WTC11 (cell line): ENCODE data around the gene TBC1D17. TPM values are rescaled to one million over a fixed set of nuclear protein-coding genes. Genes with fewer than 3 reads are reported as not detected.

ENCODE experiments used
- ATAC-seq: fragments of 200-7000 bp; cut with Tn5 transposase; 2 replicates; pipeline ENCODE4 v1.10.0; 2021; ENCODE audit warnings: mild to moderate bottlenecking, moderate library complexity
- CTCF ChIA-PET: fragments of 300-600 bp; sonication (Branson Sonifier 250); formaldehyde crosslinking; loops from one replicate; lab custom pipeline; 2021; ENCODE audit warnings: antibody characterized with exemption; lab: Charles Lee
- POLR2A ChIA-PET: fragments of 350-600 bp; sonication (Branson Sonifier 250); formaldehyde crosslinking; loops from one replicate; lab custom pipeline; 2021; ENCODE audit warnings: antibody characterized with exemption; lab: Charles Lee
- DNase-seq: peaks from one replicate; pipeline ENCODE4 v3.0.0; 2021; ENCODE audit warnings: low spot score
- H3K27ac Mint-ChIP-seq: 2 replicates; pipeline ENCODE4 v1.8.0; 2021; ENCODE audit warnings: mixed read lengths
- H3K27me3 Mint-ChIP-seq: 2 replicates; pipeline ENCODE4 v1.8.0; 2021; ENCODE audit warnings: low read depth, mild to moderate bottlenecking, moderate library complexity, mixed read lengths
- H3K36me3 Mint-ChIP-seq: 2 replicates; pipeline ENCODE4 v1.8.0; 2021; ENCODE audit warnings: mixed read lengths
- H3K4me1 Mint-ChIP-seq: 2 replicates; pipeline ENCODE4 v1.8.0; 2022; ENCODE audit warnings: mixed read lengths
- H3K4me3 Mint-ChIP-seq: 2 replicates; pipeline ENCODE4 v1.8.0; 2021; ENCODE audit warnings: mild to moderate bottlenecking, moderate library complexity, mixed read lengths
- H3K9me3 Mint-ChIP-seq: 2 replicates; pipeline ENCODE4 v1.8.0; 2021; ENCODE audit warnings: mixed read lengths
- ATF2 ChIP-seq: sonication (generic); formaldehyde crosslinking; IDR thresholded peaks from 2 replicates; pipeline ENCODE4 v1.8.1; 2022; ENCODE audit warnings: low read depth, missing genetic modification reagents, borderline replicate concordance
- E2F4 ChIP-seq: sonication (generic); formaldehyde crosslinking; IDR thresholded peaks from 2 replicates; pipeline ENCODE4 v1.8.1; 2022; ENCODE audit warnings: low read depth, mild to moderate bottlenecking, moderate library complexity, missing genetic modification reagents, borderline replicate concordance
- FOXK1 ChIP-seq: sonication (generic); formaldehyde crosslinking; IDR thresholded peaks from 2 replicates; pipeline ENCODE4 v1.8.0; 2022; ENCODE audit warnings: mild to moderate bottlenecking, moderate library complexity, missing genetic modification reagents
- GABPB1 ChIP-seq: sonication (generic); formaldehyde crosslinking; IDR thresholded peaks from 2 replicates; pipeline ENCODE4 v1.8.1; 2023; ENCODE audit warnings: mild to moderate bottlenecking, missing genetic modification reagents
- NR1H2 ChIP-seq: sonication (generic); formaldehyde crosslinking; IDR thresholded peaks from 2 replicates; pipeline ENCODE4 v1.9.0; 2021; ENCODE audit warnings: mild to moderate bottlenecking, moderate library complexity, missing genetic modification reagents
- OVOL2 ChIP-seq: fragments of 250-450 bp; sonication (Bioruptor Pico); IDR thresholded peaks from 2 replicates; pipeline ENCODE4 v1.9.0; 2021; ENCODE audit warnings: mild to moderate bottlenecking, borderline replicate concordance
- RORB ChIP-seq: fragments of 250-450 bp; sonication (Bioruptor Pico); IDR thresholded peaks from 2 replicates; pipeline ENCODE4 v1.9.0; 2021; ENCODE audit warnings: mild to moderate bottlenecking
- SOX15 ChIP-seq: fragments of 250-450 bp; sonication (Bioruptor Pico); IDR thresholded peaks from 2 replicates; pipeline ENCODE4 v1.9.0; 2021; ENCODE audit warnings: mild to moderate bottlenecking
- STAT6 ChIP-seq: sonication (generic); formaldehyde crosslinking; conservative IDR thresholded peaks from 2 replicates; pipeline ENCODE4 v1.8.1; 2023; ENCODE audit warnings: mild to moderate bottlenecking, low read depth, missing genetic modification reagents, moderate library complexity
- TCF7 ChIP-seq: sonication (generic); formaldehyde crosslinking; IDR thresholded peaks from 2 replicates; pipeline ENCODE4 v1.8.0; 2022; ENCODE audit warnings: mild to moderate bottlenecking, low read depth, missing genetic modification reagents, moderate library complexity
- TEAD1 ChIP-seq: sonication (generic); formaldehyde crosslinking; IDR thresholded peaks from 2 replicates; pipeline ENCODE4 v1.8.0; 2022; ENCODE audit warnings: mild to moderate bottlenecking, missing genetic modification reagents
- ZNF232 ChIP-seq: sonication (generic); formaldehyde crosslinking; IDR thresholded peaks from 2 replicates; pipeline ENCODE4 v1.8.0; 2022; ENCODE audit warnings: mild to moderate bottlenecking, missing genetic modification reagents
- ZNF532 ChIP-seq: fragments of 250-450 bp; sonication (Bioruptor Pico); IDR thresholded peaks from 2 replicates; pipeline ENCODE4 v1.9.0; 2021; ENCODE audit warnings: mild to moderate bottlenecking, borderline replicate concordance
- ZNF671 ChIP-seq: fragments of 250-450 bp; sonication (Bioruptor Pico); IDR thresholded peaks from 2 replicates; pipeline ENCODE4 v1.8.0; 2021; ENCODE audit warnings: mild to moderate bottlenecking
- ZSCAN18 ChIP-seq: fragments of 250-450 bp; sonication (Bioruptor Pico); IDR thresholded peaks from 2 replicates; pipeline ENCODE4 v2.1.2; 2022; ENCODE audit warnings: mild to moderate bottlenecking, moderate library complexity
- total RNA-seq: library from RNA; stranded (reverse); gene quantifications from 3 replicates; pipeline ENCODE4 v1.2.3, GENCODE V29; 2021
- TF ChIP-seq, protein P1 (sequence below): sonication (generic); formaldehyde crosslinking; IDR thresholded peaks from 2 replicates; pipeline ENCODE4 v1.8.1; 2023; ENCODE audit warnings: mild to moderate bottlenecking, missing genetic modification reagents, borderline replicate concordance
- TF ChIP-seq, protein P2 (sequence below): sonication (generic); formaldehyde crosslinking; IDR thresholded peaks from 2 replicates; pipeline ENCODE4 v1.8.0; 2022; ENCODE audit warnings: mild to moderate bottlenecking, missing genetic modification reagents

The TBC1D17 gene
- total RNA-seq, 1 experiment from 2014 or later = 52.8 TPM

DNA sequence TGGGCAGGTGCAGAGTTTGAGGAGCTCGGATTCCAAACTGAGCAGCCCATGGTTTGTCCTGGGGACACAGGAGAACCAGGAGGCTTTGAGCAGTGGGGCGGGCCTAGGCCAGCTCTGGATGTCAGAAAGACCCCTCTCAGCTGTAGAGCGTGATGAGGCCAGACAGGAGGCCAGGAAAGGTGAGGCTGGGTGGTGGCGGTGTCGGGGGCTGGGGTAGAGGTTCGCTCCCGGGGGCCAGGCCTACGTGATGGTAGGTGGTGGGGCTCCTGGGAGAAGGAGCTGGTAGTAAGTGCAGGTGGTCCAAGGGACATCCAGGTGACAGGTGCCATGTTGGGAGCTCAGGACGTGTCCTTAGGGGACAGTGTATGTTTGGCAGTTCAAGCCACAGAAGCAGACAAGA lies 40.1 kb upstream of the TBC1D17 start:
- Mint-ChIP-seq H3K9me3 (no peaks in the 10 kb centered on the region), H3K27ac (0 out of 2 replicates have a peak overlapping the region, but pooled peaks have one; percentile 9), H3K4me3 (no peak overlapping the region), H3K36me3 (peaks cover 53% of the 10 kb centered on the region), H3K27me3 (no peaks in the 10 kb centered on the region), H3K4me1 (no peaks in the 10 kb centered on the region)
- no peak for TF ChIP-seq GABPB1 (CRISPR knock-in tag)
- TF ChIP-seq, protein P1, sequence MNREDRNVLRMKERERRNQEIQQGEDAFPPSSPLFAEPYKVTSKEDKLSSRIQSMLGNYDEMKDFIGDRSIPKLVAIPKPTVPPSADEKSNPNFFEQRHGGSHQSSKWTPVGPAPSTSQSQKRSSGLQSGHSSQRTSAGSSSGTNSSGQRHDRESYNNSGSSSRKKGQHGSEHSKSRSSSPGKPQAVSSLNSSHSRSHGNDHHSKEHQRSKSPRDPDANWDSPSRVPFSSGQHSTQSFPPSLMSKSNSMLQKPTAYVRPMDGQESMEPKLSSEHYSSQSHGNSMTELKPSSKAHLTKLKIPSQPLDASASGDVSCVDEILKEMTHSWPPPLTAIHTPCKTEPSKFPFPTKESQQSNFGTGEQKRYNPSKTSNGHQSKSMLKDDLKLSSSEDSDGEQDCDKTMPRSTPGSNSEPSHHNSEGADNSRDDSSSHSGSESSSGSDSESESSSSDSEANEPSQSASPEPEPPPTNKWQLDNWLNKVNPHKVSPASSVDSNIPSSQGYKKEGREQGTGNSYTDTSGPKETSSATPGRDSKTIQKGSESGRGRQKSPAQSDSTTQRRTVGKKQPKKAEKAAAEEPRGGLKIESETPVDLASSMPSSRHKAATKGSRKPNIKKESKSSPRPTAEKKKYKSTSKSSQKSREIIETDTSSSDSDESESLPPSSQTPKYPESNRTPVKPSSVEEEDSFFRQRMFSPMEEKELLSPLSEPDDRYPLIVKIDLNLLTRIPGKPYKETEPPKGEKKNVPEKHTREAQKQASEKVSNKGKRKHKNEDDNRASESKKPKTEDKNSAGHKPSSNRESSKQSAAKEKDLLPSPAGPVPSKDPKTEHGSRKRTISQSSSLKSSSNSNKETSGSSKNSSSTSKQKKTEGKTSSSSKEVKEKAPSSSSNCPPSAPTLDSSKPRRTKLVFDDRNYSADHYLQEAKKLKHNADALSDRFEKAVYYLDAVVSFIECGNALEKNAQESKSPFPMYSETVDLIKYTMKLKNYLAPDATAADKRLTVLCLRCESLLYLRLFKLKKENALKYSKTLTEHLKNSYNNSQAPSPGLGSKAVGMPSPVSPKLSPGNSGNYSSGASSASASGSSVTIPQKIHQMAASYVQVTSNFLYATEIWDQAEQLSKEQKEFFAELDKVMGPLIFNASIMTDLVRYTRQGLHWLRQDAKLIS (CRISPR knock-in tag) = no peak
- no peak for TF ChIP-seq TEAD1 (CRISPR knock-in tag)
- TF ChIP-seq ZNF532 (CRISPR knock-in tag) = no peak
- TF ChIP-seq ZSCAN18 (CRISPR knock-in tag) = no peak
- TF ChIP-seq SOX15 (CRISPR knock-in tag) = no peak
- TF ChIP-seq FOXK1 (CRISPR knock-in tag) = no peak
- TF ChIP-seq ZNF232 (CRISPR knock-in tag) = no peak
- no peak for TF ChIP-seq TCF7 (CRISPR knock-in tag)
- TF ChIP-seq NR1H2 = no peak
- TF ChIP-seq E2F4 (CRISPR knock-in tag) = no peak
- no peak for TF ChIP-seq RORB (CRISPR knock-in tag)
- TF ChIP-seq OVOL2 (CRISPR knock-in tag) = no peak
- no peak for TF ChIP-seq ATF2 (CRISPR knock-in tag)
- TF ChIP-seq ZNF671 (CRISPR knock-in tag) = no peak
- TF ChIP-seq, protein P2, sequence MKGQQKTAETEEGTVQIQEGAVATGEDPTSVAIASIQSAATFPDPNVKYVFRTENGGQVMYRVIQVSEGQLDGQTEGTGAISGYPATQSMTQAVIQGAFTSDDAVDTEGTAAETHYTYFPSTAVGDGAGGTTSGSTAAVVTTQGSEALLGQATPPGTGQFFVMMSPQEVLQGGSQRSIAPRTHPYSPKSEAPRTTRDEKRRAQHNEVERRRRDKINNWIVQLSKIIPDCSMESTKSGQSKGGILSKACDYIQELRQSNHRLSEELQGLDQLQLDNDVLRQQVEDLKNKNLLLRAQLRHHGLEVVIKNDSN = no peak
- no peak for TF ChIP-seq STAT6
- CTCF ChIA-PET = no interaction called here
- POLR2A ChIA-PET = interaction anchor here (0.6 kb wide), 1 partner anchor 42 kb away, joined by 3 read pairs; no protein-coding TSS in a partner anchor
- ATAC-seq = no peak
- DNase-seq = no peak
